ENCODE measurements around the gene RASA3. TPM values are rescaled to one million over a fixed set of nuclear protein-coding genes. Genes with fewer than 3 reads are reported as not detected.

Gene RASA3
- total RNA-seq, 1 experiment from 2014 or later = 9.1 TPM

- Histone ChIP-seq H3K9me3 (ENCODE audit: low read length) (no peaks in the 10 kb centered on the region), H3F3A (ENCODE audit: low read length, unreplicated experiment) (no peaks in the 10 kb centered on the region), H3K9me2 (replicated peaks; ENCODE audit: low read length) (no peaks in the 10 kb centered on the region), H2AFZ (ENCODE audit: low read length) (no peak overlapping the region), H3K4me3 (ENCODE audit: low read length) (no peak overlapping the region), H3K79me2 (ENCODE audit: low read length) (no peaks in the 10 kb centered on the region), H3K36me3 (ENCODE audit: low read depth, low read length) (no peaks in the 10 kb centered on the region), H3K27me3 (ENCODE audit: low read length) (no peaks in the 10 kb centered on the region), H4K20me1 (ENCODE audit: low read length) (no peaks in the 10 kb centered on the region), H3K9ac (ENCODE audit: low read length) (no peak overlapping the region), H3K4me1 (ENCODE audit: insufficient read depth, low read length) (no peaks in the 10 kb centered on the region), H3K27ac (ENCODE audit: low read length) (no peak overlapping the region), H3K4me2 (ENCODE audit: low read length) (no peak overlapping the region)
- no peak for ATAC-seq
- TF ChIP-seq EZH2 (IDR thresholded peaks at IDR 0.05; ENCODE audit: low read length, unreplicated experiment) = no peak
- TF ChIP-seq CTCF (conservative IDR thresholded peaks at IDR 0.05; ENCODE audit: low read depth, low read length) = no peak
- no peak for TF ChIP-seq EZH2phosphoT487 (IDR thresholded peaks at IDR 0.05; ENCODE audit: borderline replicate concordance, low read length)
- DNase-seq = no peak
- intact Hi-C loops (cut with micrococcal nuclease) = no loop called here
- CTCF ChIA-PET = no interaction called here
- POLR2A ChIA-PET (ENCODE audit: unreplicated experiment) = no interaction called here
- no TSS peak for BruUV-seq (replicated peaks)
Measured at GRCh38 chr13:114140906-114141250, 8.5 kb upstream of the RASA3 start.

GRCh38 chr13:114140131-114140905, 7.9 kb upstream of the RASA3 start:
- TF ChIP-seq EZH2phosphoT487 (IDR thresholded peaks at IDR 0.05; ENCODE audit: borderline replicate concordance, low read length) = no peak
- TF ChIP-seq EZH2 (IDR thresholded peaks at IDR 0.05; ENCODE audit: low read length, unreplicated experiment) = no peak
- TF ChIP-seq CTCF (conservative IDR thresholded peaks at IDR 0.05; ENCODE audit: low read depth, low read length) = no peak

GRCh38 chr13:114136576-114136975, 4.2 kb upstream of the RASA3 start:
- Histone ChIP-seq H3K4me1 (ENCODE audit: insufficient read depth, low read length) (no peaks in the 10 kb centered on the region), H4K20me1 (ENCODE audit: low read length) (no peaks in the 10 kb centered on the region), H2AFZ (ENCODE audit: low read length) (no peak overlapping the region), H3K27me3 (ENCODE audit: low read length) (no peaks in the 10 kb centered on the region), H3K4me2 (ENCODE audit: low read length) (no peak overlapping the region), H3K79me2 (ENCODE audit: low read length) (peaks cover 4% of the 10 kb centered on the region; the same call in 1 of the 2 replicates), H3K36me3 (ENCODE audit: low read depth, low read length) (no peaks in the 10 kb centered on the region), H3K27ac (ENCODE audit: low read length) (no peak overlapping the region), H3K9ac (ENCODE audit: low read length) (no peak overlapping the region), H3K9me3 (ENCODE audit: low read length) (no peaks in the 10 kb centered on the region), H3F3A (ENCODE audit: low read length, unreplicated experiment) (no peaks in the 10 kb centered on the region), H3K4me3 (ENCODE audit: low read length) (no peak overlapping the region), H3K9me2 (replicated peaks; ENCODE audit: low read length) (no peaks in the 10 kb centered on the region)
- TF ChIP-seq EZH2phosphoT487 (IDR thresholded peaks at IDR 0.05; ENCODE audit: borderline replicate concordance, low read length) (no peak), EZH2 (IDR thresholded peaks at IDR 0.05; ENCODE audit: low read length, unreplicated experiment) (no peak), CTCF (conservative IDR thresholded peaks at IDR 0.05; ENCODE audit: low read depth, low read length) (no peak)
- ATAC-seq = no peak
- ChIA-PET POLR2A (ENCODE audit: unreplicated experiment) (no interaction called here), CTCF (no interaction called here)
- no peak for DNase-seq
- intact Hi-C loops (cut with micrococcal nuclease) = no loop called here
- no TSS peak for BruUV-seq (replicated peaks)

More at GRCh38 chr13:114140131-114140905, 7.9 kb upstream of the RASA3 start:
- intact Hi-C loops (cut with micrococcal nuclease) = no loop called here
- no peak overlapping the region for H3K27ac ChIP-seq (ENCODE audit: low read length)
- no peak overlapping the region for H3K9ac ChIP-seq (ENCODE audit: low read length)
- ATAC-seq (no peak), DNase-seq (no peak)
- no peaks in the 10 kb centered on the region for H3K4me1 ChIP-seq (ENCODE audit: insufficient read depth, low read length)
- ChIA-PET CTCF (no interaction called here), POLR2A (ENCODE audit: unreplicated experiment) (no interaction called here)
- H3F3A ChIP-seq (ENCODE audit: low read length, unreplicated experiment) = no peaks in the 10 kb centered on the region
- no peaks in the 10 kb centered on the region for H3K79me2 ChIP-seq (ENCODE audit: low read length)
- no peaks in the 10 kb centered on the region for H3K36me3 ChIP-seq (ENCODE audit: low read depth, low read length)
- no peak overlapping the region for H3K4me3 ChIP-seq (ENCODE audit: low read length)
- no peaks in the 10 kb centered on the region for H4K20me1 ChIP-seq (ENCODE audit: low read length)
- no peaks in the 10 kb centered on the region for H3K9me3 ChIP-seq (ENCODE audit: low read length)
- H3K27me3 ChIP-seq (ENCODE audit: low read length) = no peaks in the 10 kb centered on the region
- no peak overlapping the region for H2AFZ ChIP-seq (ENCODE audit: low read length)
- BruUV-seq (replicated peaks) = no TSS peak
- H3K9me2 ChIP-seq (replicated peaks; ENCODE audit: low read length) = no peaks in the 10 kb centered on the region
- no peak overlapping the region for H3K4me2 ChIP-seq (ENCODE audit: low read length)
